Hepatocyte (in vitro differentiated cells): Measurements from ENCODE around the gene KIRREL3.

Experiments used
- CTCF ChIP-seq: fragments of 200-600 bp; sonication (generic); IDR thresholded peaks from 2 replicates; pipeline ENCODE4 v1.5.1; 2016; ENCODE audit warnings: antibody characterized with exemption, mild to moderate bottlenecking; ENCODE audit not compliant: poor library complexity
- EZH2 ChIP-seq: fragments of 200-600 bp; sonication (generic); IDR thresholded peaks from 2 replicates; pipeline ENCODE4 v1.6.1; 2016; ENCODE audit warnings: antibody characterized with exemption, mild to moderate bottlenecking, borderline replicate concordance
- EZH2phosphoT487 ChIP-seq: fragments of 200-600 bp; sonication (generic); IDR thresholded peaks from one replicate; pipeline ENCODE4 v1.6.1; 2018; ENCODE audit warnings: antibody characterized with exemption, mild to moderate bottlenecking, low read depth, moderate library complexity; ENCODE audit not compliant: unreplicated experiment, severe bottlenecking

DNA sequence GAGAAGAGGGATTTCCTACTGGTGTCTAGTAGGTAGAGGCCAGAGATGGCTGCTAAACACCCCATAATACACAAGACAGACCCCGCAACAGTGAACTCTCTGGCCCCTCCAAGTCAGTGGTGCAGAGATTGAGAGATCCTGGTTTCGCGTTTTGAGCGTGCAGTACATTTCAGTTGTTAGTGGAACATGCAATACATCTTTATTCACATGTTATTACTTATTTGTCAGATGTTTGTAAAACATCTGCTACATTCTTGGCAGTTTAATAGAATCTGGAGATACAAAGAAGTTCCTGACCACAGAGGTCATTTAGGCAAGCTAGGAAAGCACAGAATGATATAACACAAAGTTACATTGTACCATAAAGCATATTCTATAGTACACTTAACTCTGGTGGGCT, 603.6 kb downstream of the KIRREL3 start:
- no peak for TF ChIP-seq CTCF
- TF ChIP-seq EZH2phosphoT487, result no peak
- no peak for TF ChIP-seq EZH2
